Transverse colon (tissue), 4 donors: ENCODE data around the gene SLC1A3. TPM values are rescaled to one million over a fixed set of nuclear protein-coding genes. Genes with fewer than 3 reads are reported as not detected.

Experiments
- DNase-seq: peaks from one replicate; pipeline ENCODE4 v3.0.0-alpha.2; 2019
- H3K27ac ChIP-seq, 4 donors: fragments of 200-600 bp; sonication (generic); 2 replicates each; pipeline ENCODE4 v1.5.1; 2016 to 2018; ENCODE audit warnings: inconsistent platforms in 4 of 4
- H3K27me3 ChIP-seq: fragments of 200-600 bp; sonication (generic); 2 replicates; pipeline ENCODE4 v1.5.1; 2017; ENCODE audit warnings: inconsistent platforms
- H3K36me3 ChIP-seq, 4 donors: fragments of 200-600 bp; sonication (generic); 2 replicates each; pipeline ENCODE4 v1.5.1; 2017 to 2019; ENCODE audit warnings: inconsistent platforms in 4 of 4
- H3K4me1 ChIP-seq, 4 donors: fragments of 200-600 bp; sonication (generic); 2 replicates each; pipeline ENCODE4 v1.5.1; 2017 to 2020; ENCODE audit warnings: inconsistent platforms in 4 of 4
- H3K4me3 ChIP-seq, 4 donors: fragments of 200-600 bp; sonication (generic); 1 replicate in 1 of 4; 2 replicates in 3 of 4; pipeline versions ENCODE4 v1.5.1 to v1.6.1; 2017 to 2019; ENCODE audit warnings: inconsistent platforms in 4 of 4
- H3K9me3 ChIP-seq, 2 donors: fragments of 200-600 bp; sonication (generic); 2 replicates each; pipeline ENCODE4 v1.5.1; 2017 to 2019; ENCODE audit warnings: inconsistent platforms in 2 of 2
- CTCF ChIP-seq, 5 experiments: fragments of 200-600 bp in 3 of 5; fragments of 450-650 bp in 2 of 5; sonication (generic) in 3 of 5; IDR thresholded peaks; 1 replicate in 2 of 5; 2 replicates in 3 of 5; pipeline ENCODE4 v1.5.1; 2016 to 2017; ENCODE audit warnings: antibody characterized with exemption in 5 of 5, inconsistent platforms in 3 of 5, mild to moderate bottlenecking in 2 of 5, moderate library complexity in 1 of 5
- EP300 ChIP-seq: sonication (generic); formaldehyde crosslinking; IDR thresholded peaks from one replicate; pipeline ENCODE4 v1.6.1; 2017; ENCODE audit warnings: antibody characterized with exemption, low read depth
- POLR2A ChIP-seq: fragments of 450-650 bp; IDR thresholded peaks from one replicate; pipeline ENCODE4 v1.6.1; 2016; ENCODE audit warnings: antibody characterized with exemption, mild to moderate bottlenecking, moderate library complexity
- POLR2AphosphoS5 ChIP-seq, 3 donors: sonication (generic); formaldehyde crosslinking; IDR thresholded peaks; one replicate each; pipeline ENCODE4 v1.6.1; 2016; ENCODE audit warnings: antibody characterized with exemption in 3 of 3
- WGBS, 2 donors: methylation state at CpG; one replicate each; pipeline ENCODE4 v1.1.5; 2018; ENCODE audit warnings: low coverage in 1 of 2; 5-methylcytosine and 5-hydroxymethylcytosine counted together
- in situ Hi-C, 4 donors: fragments of 200-750 bp; cut with MboI; loops; one replicate each; pipeline versions ENCODE4 v1.15.0 to v1.15.1; 2017; ENCODE audit warnings: low sequenced_read_pairs in 3 of 4, low pct_ligation_motif_present in 1 of 4, low pct_unique_long_range_greater_than_20kb in 1 of 4
- intact Hi-C: fragments of 100-400 bp; cut with DNase I; formaldehyde crosslinking; loops from one replicate; pipeline ENCODE4 v1.15.1; 2023; ENCODE audit warnings: low total_unique reads
- total RNA-seq, 4 donors: library from RNA; depleted of rRNA; stranded (reverse); fragments of >200 nt; gene quantifications; one replicate each; pipeline ENCODE4 v1.1.0, GENCODE V29; 2016

Gene SLC1A3
- total RNA-seq, 4 donors from 2014 or later = 0.20 to 16.0 (median 4.1) TPM

DNA sequence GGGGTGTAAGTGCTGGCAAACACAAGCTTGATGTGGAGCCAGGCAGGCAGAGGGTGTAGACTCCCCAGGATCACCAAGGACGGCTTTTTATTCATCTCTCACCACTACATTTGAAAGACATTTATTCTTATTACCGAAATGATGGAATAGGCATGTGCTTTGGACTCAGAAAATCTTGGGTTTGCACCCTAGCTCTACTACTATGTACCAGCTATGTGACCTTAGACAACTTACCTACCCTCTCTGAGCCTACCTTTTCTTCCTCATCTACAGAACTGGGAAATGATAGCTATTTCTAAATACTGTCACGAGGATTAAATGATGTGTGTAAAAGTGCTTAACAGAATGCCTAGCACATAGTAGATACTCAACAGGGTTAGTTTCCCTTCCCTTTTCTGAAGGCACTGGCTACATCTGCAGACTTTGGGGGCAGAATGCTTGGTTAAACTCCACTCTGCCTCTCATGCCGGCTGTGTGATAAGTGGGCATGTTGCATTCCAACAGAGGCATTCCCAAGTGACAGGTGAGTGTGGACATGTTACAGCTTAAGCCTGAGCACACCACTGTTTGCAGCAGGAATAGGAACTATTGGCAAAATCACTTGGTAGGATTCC is 94.8 kb downstream of the SLC1A3 start:
- Histone ChIP-seq H3K36me3 (no peaks in the 10 kb centered on the region), H3K4me3 (no peak overlapping the region), H3K9me3 (no peaks in the 10 kb centered on the region), H3K4me1 (no peaks in the 10 kb centered on the region), H3K27ac (no peak overlapping the region), H3K27me3 (no peaks in the 10 kb centered on the region)
- intact Hi-C loops (no loop called here), in situ Hi-C loops (loop anchor here in 1 of 4 donors (25.0 kb wide), 1 partner anchor 289 kb away; no protein-coding TSS in a partner anchor)
- TF ChIP-seq EP300 = no peak
- DNase-seq = no peak
- 60 to 92% methylated on average over 3 to 4 of the region's 4 CpGs for whole genome bisulfite sequencing, 2 donors

DNA sequence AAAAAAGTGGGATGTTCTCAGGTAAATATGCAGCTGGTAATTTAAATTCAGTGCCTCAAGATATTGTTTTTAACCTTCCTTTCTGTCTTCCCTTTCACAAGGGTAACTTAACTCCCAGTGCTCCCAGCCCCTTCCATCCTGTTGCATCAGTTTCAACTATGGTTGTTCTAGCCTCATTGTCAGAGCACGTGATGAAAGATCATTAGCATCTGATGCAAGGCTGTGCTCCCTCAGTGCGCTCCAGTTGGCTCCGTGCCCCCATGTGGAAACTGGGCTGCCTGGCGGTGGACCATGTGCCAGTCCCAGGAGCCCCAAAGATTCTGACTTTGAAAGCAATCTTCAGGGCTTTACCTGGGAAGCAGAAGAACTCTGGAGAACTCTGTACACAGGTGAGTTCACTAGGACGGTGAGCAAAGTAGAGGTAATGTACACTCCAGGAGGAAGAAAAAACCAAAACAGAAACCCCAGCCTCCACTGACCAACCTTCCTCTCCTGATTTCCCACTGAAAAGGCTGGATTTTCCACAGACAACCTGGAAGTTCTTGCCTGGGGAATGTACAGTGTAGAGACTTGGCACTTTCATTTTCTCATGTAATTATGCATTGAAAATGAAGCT is 96.9 kb downstream of the SLC1A3 start:
- Histone ChIP-seq H3K27ac (no peak overlapping the region), H3K4me1 (no peaks in the 10 kb centered on the region), H3K27me3 (no peaks in the 10 kb centered on the region), H3K36me3 (no peaks in the 10 kb centered on the region), H3K4me3 (no peak overlapping the region), H3K9me3 (no peaks in the 10 kb centered on the region)
- in situ Hi-C loops = loop anchor here in 1 of 4 donors (25.0 kb wide), 1 partner anchor 291 kb away; no protein-coding TSS in a partner anchor
- intact Hi-C loops = no loop called here
- DNase-seq = no peak
- WGBS, 2 donors = 79% methylated on average over 5 of the region's 5 CpGs; no CpG with 5 or more reads in 1 of the 2 donors
- TF ChIP-seq CTCF (IDR thresholded peaks at IDR 0.05) (no peak), POLR2A (no peak), EP300 (no peak), POLR2AphosphoS5 (IDR thresholded peaks at IDR 0.05) (no peak)

GRCh38 chr5:36704131-36704530 is 97.7 kb downstream of the SLC1A3 start:
- no peak overlapping the region for H3K27ac ChIP-seq
- in situ Hi-C loops (loop anchor here in 1 of 4 donors (25.0 kb wide), 1 partner anchor 292 kb away; no protein-coding TSS in a partner anchor), intact Hi-C loops (no loop called here)
- 18 to 25% methylated on average over 1 of the region's 1 CpG for WGBS, 2 donors
- no peaks in the 10 kb centered on the region for H3K4me1 ChIP-seq
- DNase-seq = no peak
- H3K4me3 ChIP-seq = no peak overlapping the region
- no peaks in the 10 kb centered on the region for H3K27me3 ChIP-seq
- TF ChIP-seq POLR2AphosphoS5 (IDR thresholded peaks at IDR 0.05) (no peak), EP300 (no peak), POLR2A (no peak), CTCF (IDR thresholded peaks at IDR 0.05) (no peak)
- no peaks in the 10 kb centered on the region for H3K36me3 ChIP-seq
- H3K9me3 ChIP-seq = no peaks in the 10 kb centered on the region

DNA sequence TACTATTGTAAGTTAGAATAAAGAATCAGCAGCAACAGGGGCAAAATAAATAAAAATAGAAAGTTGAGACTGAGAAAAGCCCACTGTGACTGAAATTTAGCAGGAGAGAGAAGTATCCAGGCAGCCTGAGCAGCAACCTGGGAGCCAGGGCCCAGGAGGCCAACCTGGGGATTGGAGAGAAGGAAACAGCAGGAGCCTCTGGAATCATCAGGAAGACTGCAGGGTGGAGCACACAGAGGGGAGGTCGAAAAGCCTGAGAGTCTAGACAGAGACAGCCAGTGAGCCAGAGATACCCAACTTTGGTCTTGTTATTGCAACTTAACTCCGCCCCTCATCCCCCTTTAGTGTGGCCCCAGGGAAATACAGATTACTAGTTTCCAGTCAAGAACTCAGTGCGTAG is 98.6 kb downstream of the SLC1A3 start:
- H3K4me1 ChIP-seq = no peaks in the 10 kb centered on the region
- no peak overlapping the region for H3K27ac ChIP-seq
- WGBS, 2 donors = 78 to 86% methylated on average over 2 to 3 of the region's 3 CpGs
- H3K27me3 ChIP-seq = no peaks in the 10 kb centered on the region
- no peaks in the 10 kb centered on the region for H3K36me3 ChIP-seq
- no peak for TF ChIP-seq CTCF (IDR thresholded peaks at IDR 0.05)
- TF ChIP-seq POLR2AphosphoS5 (IDR thresholded peaks at IDR 0.05) = no peak
- TF ChIP-seq POLR2A = no peak
- no peak for TF ChIP-seq EP300
- in situ Hi-C loops (loop anchor here in 1 of 4 donors (25.0 kb wide), 1 partner anchor 293 kb away; no protein-coding TSS in a partner anchor), intact Hi-C loops (no loop called here)
- H3K4me3 ChIP-seq = no peak overlapping the region
- no peak for DNase-seq
- no peaks in the 10 kb centered on the region for H3K9me3 ChIP-seq
